ENCODE results near the gene TUBE1.

TUBE1 gene

GRCh38 chr6:112038268-112038667 is 49.0 kb downstream of the TUBE1 start:
- Histone ChIP-seq H3K4me3 (no peak overlapping the region), H3K4me2 (no peak overlapping the region), H4K20me1 (no peaks in the 10 kb centered on the region), H3K9ac (no peak overlapping the region), H3K36me3 (no peaks in the 10 kb centered on the region), H3K27me3 (no peaks in the 10 kb centered on the region), H3K9me3 (no peaks in the 10 kb centered on the region), H3K4me1 (no peaks in the 10 kb centered on the region; the same call in 1 of the 2 replicates), H3K27ac (no peak overlapping the region)
- no peak for TF ChIP-seq Cebpa-rat (IDR thresholded peaks at IDR 0.05)

- Histone ChIP-seq H3K4me2 (no peak overlapping the region), H4K20me1 (no peaks in the 10 kb centered on the region), H3K36me3 (no peaks in the 10 kb centered on the region), H3K27me3 (no peaks in the 10 kb centered on the region), H3K4me3 (no peak overlapping the region), H3K4me1 (no peaks in the 10 kb centered on the region; the same call in 1 of the 2 replicates), H3K9ac (no peak overlapping the region), H3K9me3 (no peaks in the 10 kb centered on the region), H3K27ac (no peak overlapping the region)
- TF ChIP-seq Cebpa-rat (IDR thresholded peaks at IDR 0.05) = no peak
Observed at GRCh38 chr6:112037783-112038216, 49.5 kb downstream of the TUBE1 start.

- no peaks in the 10 kb centered on the region for H3K9me3 ChIP-seq
- no peaks in the 10 kb centered on the region for H3K4me1 ChIP-seq
- H4K20me1 ChIP-seq = no peaks in the 10 kb centered on the region
- no peaks in the 10 kb centered on the region for H3K36me3 ChIP-seq
- no peak overlapping the region for H3K4me3 ChIP-seq
- no peak overlapping the region for H3K9ac ChIP-seq
- no peak for TF ChIP-seq Cebpa-rat (IDR thresholded peaks at IDR 0.05)
- no peaks in the 10 kb centered on the region for H3K27me3 ChIP-seq
- H3K27ac ChIP-seq = no peak overlapping the region
- no peak overlapping the region for H3K4me2 ChIP-seq
Observed at GRCh38 chr6:112036088-112036637, 51.1 kb downstream of the TUBE1 start.

GRCh38 chr6:112034616-112034995 is 52.7 kb downstream of the TUBE1 start:
- H3K4me3 ChIP-seq = no peak overlapping the region
- no peaks in the 10 kb centered on the region for H3K27me3 ChIP-seq
- H3K9ac ChIP-seq = no peak overlapping the region
- H3K4me1 ChIP-seq = no peaks in the 10 kb centered on the region
- no peak overlapping the region for H3K4me2 ChIP-seq
- H3K27ac ChIP-seq = no peak overlapping the region
- TF ChIP-seq Cebpa-rat (IDR thresholded peaks at IDR 0.05) = no peak
- no peaks in the 10 kb centered on the region for H3K9me3 ChIP-seq
- no peaks in the 10 kb centered on the region for H4K20me1 ChIP-seq
- no peaks in the 10 kb centered on the region for H3K36me3 ChIP-seq

- no peaks in the 10 kb centered on the region for H3K4me1 ChIP-seq
- no peaks in the 10 kb centered on the region for H3K27me3 ChIP-seq
- no peak overlapping the region for H3K9ac ChIP-seq
- no peaks in the 10 kb centered on the region for H4K20me1 ChIP-seq
- TF ChIP-seq Cebpa-rat (IDR thresholded peaks at IDR 0.05) = no peak
- H3K9me3 ChIP-seq = no peaks in the 10 kb centered on the region
- H3K36me3 ChIP-seq = no peaks in the 10 kb centered on the region
- H3K4me3 ChIP-seq = no peak overlapping the region
- H3K4me2 ChIP-seq = no peak overlapping the region
- no peak overlapping the region for H3K27ac ChIP-seq
Observed at GRCh38 chr6:112033791-112034615, 53.3 kb downstream of the TUBE1 start.

- Histone ChIP-seq H3K4me2 (no peak overlapping the region), H3K9ac (no peak overlapping the region), H3K27me3 (no peaks in the 10 kb centered on the region), H3K36me3 (no peaks in the 10 kb centered on the region), H3K4me1 (peaks cover 10% of the 10 kb centered on the region), H3K9me3 (no peaks in the 10 kb centered on the region), H3K4me3 (no peak overlapping the region), H3K27ac (no peak overlapping the region), H4K20me1 (no peaks in the 10 kb centered on the region)
- no peak for TF ChIP-seq Cebpa-rat (IDR thresholded peaks at IDR 0.05)
Observed at GRCh38 chr6:112032728-112033127, 54.6 kb downstream of the TUBE1 start.

GRCh38 chr6:112031960-112032359 is 55.3 kb downstream of the TUBE1 start:
- TF ChIP-seq Cebpa-rat (IDR thresholded peaks at IDR 0.05) = no peak
- Histone ChIP-seq H3K9ac (no peak overlapping the region), H3K4me1 (peaks cover 17% of the 10 kb centered on the region), H3K4me3 (no peak overlapping the region), H3K9me3 (no peaks in the 10 kb centered on the region), H4K20me1 (no peaks in the 10 kb centered on the region), H3K27me3 (no peaks in the 10 kb centered on the region), H3K27ac (no peak overlapping the region), H3K4me2 (no peak overlapping the region), H3K36me3 (no peaks in the 10 kb centered on the region)

GRCh38 chr6:112030961-112031660 is 56.2 kb downstream of the TUBE1 start:
- Histone ChIP-seq H4K20me1 (no peaks in the 10 kb centered on the region), H3K27me3 (no peaks in the 10 kb centered on the region), H3K9ac (no peak overlapping the region), H3K9me3 (no peaks in the 10 kb centered on the region), H3K36me3 (no peaks in the 10 kb centered on the region), H3K4me3 (no peak overlapping the region), H3K27ac (no peak overlapping the region), H3K4me1 (peaks cover 17% of the 10 kb centered on the region), H3K4me2 (no peak overlapping the region)
- TF ChIP-seq Cebpa-rat (IDR thresholded peaks at IDR 0.05) = no peak

GRCh38 chr6:112030206-112030960 is 56.9 kb downstream of the TUBE1 start:
- TF ChIP-seq Cebpa-rat (IDR thresholded peaks at IDR 0.05) = no peak

More at GRCh38 chr6:112030206-112030960, 56.9 kb downstream of the TUBE1 start:
- H3K4me3 ChIP-seq = no peak overlapping the region
- no peak overlapping the region for H3K27ac ChIP-seq
- H3K27me3 ChIP-seq = no peaks in the 10 kb centered on the region
- H3K4me2 ChIP-seq = no peak overlapping the region
- peaks cover 17% of the 10 kb centered on the region for H3K4me1 ChIP-seq
- H4K20me1 ChIP-seq = no peaks in the 10 kb centered on the region
- 0 out of 2 replicates have a peak, but pooled peaks cover 3% of the 10 kb centered on the region for H3K9me3 ChIP-seq
- no peaks in the 10 kb centered on the region for H3K36me3 ChIP-seq
- no peak overlapping the region for H3K9ac ChIP-seq

All from BLaER1 (cell line).